Erythroblast (primary cell): ENCODE results near the gene ZNF420.
A peak's percentile ranks its signal among the peaks of the same experiment; 100 is the strongest.
"Not testable (repeated sequence)": the region's sequence is repeated elsewhere in the genome, so short reads cannot be mapped to it uniquely, and the experiment has no call there.

ENCODE experiments used
- DNase-seq, 2 experiments: peaks; one replicate each; lab custom pipeline; 2025; lab: John Stamatoyannopoulos, UW
- GATA1 ChIP-seq: IDR thresholded peaks from 2 replicates; pipeline ENCODE4 v1.6.1; 2011; ENCODE audit warnings: low read depth, mild to moderate bottlenecking, control low read depth, low read length, moderate library complexity
- POLR2A ChIP-seq: IDR thresholded peaks from 2 replicates; pipeline ENCODE4 v1.6.1; 2011; ENCODE audit warnings: mild to moderate bottlenecking, low read length

The ZNF420 gene

GRCh38 chr19:37098570-37098969 is 20.3 kb downstream of the ZNF420 start:
- TF ChIP-seq GATA1 (no peak), POLR2A (no peak)
- DNase-seq, result no peak

DNA sequence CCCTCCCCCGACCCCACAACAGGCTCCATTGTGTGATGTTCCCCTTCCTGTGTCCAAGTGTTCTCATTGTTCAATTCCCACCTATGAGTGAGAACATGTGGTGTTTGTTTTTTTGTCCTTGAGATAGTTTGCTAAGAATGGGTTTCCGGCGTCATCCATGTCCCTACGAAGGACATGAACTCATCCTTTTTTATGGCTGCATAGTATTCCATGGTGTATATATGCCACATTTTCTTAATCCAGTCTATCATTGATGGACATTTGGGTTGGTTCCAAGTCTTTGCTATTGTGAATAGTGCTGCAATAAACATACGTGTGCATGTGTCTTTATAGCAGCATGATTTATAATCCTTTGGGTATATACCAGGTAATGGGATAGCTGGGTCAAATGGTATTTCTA is 25.9 kb downstream of the ZNF420 start:
- DNase-seq, result not testable (repeated sequence)

DNA sequence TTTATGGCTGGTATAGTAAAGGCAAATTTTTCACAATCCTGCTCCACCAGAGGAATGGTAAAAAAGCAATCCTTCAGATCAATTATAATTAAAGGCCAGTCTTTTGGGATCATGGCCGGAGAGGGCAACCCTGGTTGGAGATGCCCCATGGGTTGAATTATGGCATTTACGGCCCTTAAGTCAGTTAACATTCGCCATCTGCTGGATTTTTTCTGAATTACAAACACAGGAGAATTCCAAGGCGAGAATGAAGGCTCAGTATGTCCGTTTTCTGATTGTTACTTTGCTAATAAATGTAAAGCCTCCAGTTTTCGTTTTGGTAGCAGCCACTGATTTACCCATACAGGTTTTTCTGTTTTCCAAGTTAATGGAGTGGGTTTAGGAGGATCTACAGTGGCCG is 33.5 kb downstream of the ZNF420 start:
- peak; percentile 33 to 46 for DNase-seq

GRCh38 chr19:37114001-37114400 is 35.8 kb downstream of the ZNF420 start:
- no peak for TF ChIP-seq GATA1
- TF ChIP-seq POLR2A, result no peak

DNA sequence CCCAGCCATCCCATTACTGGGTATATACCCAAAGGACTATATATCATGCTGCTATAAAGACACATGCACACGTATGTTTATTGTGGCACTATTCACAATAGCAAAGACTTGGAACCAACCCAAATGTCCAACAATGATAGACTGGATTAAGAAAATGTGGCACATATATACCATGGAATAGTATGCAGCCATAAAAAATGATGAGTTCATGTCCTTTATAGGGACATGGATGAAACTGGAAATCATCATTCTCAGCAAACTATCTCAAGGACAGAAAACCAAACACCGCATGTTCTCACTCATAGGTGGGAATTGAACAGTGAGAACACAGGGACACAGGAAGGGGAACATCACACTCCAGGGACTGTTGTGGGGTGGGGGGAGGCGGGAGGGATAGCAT is 43.9 kb downstream of the ZNF420 start:
- DNase-seq, result not testable (repeated sequence)

More at GRCh38 chr19:37114001-37114400, 35.8 kb downstream of the ZNF420 start:
- peak in 1 of 2 experiments; percentile 16 for DNase-seq

- no peak for DNase-seq
- TF ChIP-seq GATA1, result no peak
- no peak for TF ChIP-seq POLR2A
Measured at GRCh38 chr19:37127999-37128820, 50.0 kb downstream of the ZNF420 start.

GRCh38 chr19:37128821-37129177 is 50.6 kb downstream of the ZNF420 start:
- DNase-seq, result no peak
- TF ChIP-seq GATA1, result no peak

DNA sequence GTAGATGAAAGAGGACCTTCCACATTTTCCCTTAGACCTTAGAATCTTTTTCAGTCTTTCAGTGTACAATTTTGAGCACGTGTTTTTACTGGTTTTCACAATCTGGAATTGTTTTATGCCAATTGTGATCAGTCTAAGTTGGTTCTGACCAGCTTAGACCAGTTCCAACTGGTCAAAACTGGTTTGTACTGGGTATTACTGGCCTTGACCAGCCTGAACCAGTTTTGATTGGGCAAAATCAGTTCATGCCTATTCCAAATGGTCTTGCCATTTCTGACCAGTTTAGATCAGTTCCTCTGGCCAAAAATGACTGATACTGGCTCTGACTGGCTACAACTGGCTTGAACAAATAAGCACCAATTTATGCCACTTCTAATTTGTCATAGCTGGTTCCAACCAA is 57.9 kb downstream of the ZNF420 start:
- TF ChIP-seq POLR2A (no peak), GATA1 (no peak)
- DNase-seq, result no peak

- TF ChIP-seq GATA1, result no peak
- no peak for TF ChIP-seq POLR2A
- no peak for DNase-seq
Measured at GRCh38 chr19:37148214-37148613, 70.0 kb downstream of the ZNF420 start.

GRCh38 chr19:37160153-37160552 is 81.9 kb downstream of the ZNF420 start:
- no peak for DNase-seq

DNA sequence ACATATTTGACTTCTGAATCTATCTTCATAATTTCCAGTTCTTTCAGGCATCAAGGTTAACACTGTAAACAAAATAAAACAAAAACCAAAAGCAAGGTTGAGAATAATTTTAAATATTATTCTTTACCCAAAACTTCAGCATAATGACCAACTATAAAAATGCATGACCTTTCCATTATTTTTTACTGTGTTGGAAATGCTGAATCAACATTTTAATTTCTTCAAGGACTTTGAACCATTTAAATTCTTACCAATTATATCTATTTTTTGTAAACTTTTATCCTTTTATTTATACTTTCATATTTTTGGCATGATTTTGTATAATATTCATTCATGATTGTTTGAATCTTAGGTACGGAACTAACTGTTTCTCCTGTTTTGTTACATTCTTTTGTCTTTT is 87.4 kb downstream of the ZNF420 start:
- no peak for TF ChIP-seq GATA1
- no peak for TF ChIP-seq POLR2A
- no peak for DNase-seq

More at GRCh38 chr19:37160153-37160552, 81.9 kb downstream of the ZNF420 start:
- TF ChIP-seq GATA1 (no peak), POLR2A (no peak)

GRCh38 chr19:37172368-37173366 is 94.4 kb downstream of the ZNF420 start, which contains the start of gene ZNF585A:
Gene ZNF585A (minus strand): TSS chr19:37172695. CDS start chr19:37169910, 2,785 bp downstream.
- TF ChIP-seq GATA1, result no peak
- TF ChIP-seq POLR2A, result peak; percentile 53
- DNase-seq, result peak; percentile 92 to 96
